DOHH2 (cell line): ENCODE measurements around the gene RUNX1.

Experiments
- EZH2phosphoT487 ChIP-seq: fragments of 200-600 bp; sonication (generic); IDR thresholded peaks from 2 replicates; pipeline ENCODE4 v1.6.1; 2017; ENCODE audit warnings: borderline replicate concordance, mild to moderate bottlenecking, antibody characterized with exemption, low read length, moderate library complexity, mixed read lengths
- TF ChIP-seq, protein P1 (sequence below): fragments of 200-600 bp; sonication (generic); IDR thresholded peaks from one replicate; pipeline ENCODE4 v1.5.1; 2014; ENCODE audit warnings: antibody characterized with exemption, mild to moderate bottlenecking, low read depth, low read length; ENCODE audit not compliant: poor library complexity, severe bottlenecking

DNA sequence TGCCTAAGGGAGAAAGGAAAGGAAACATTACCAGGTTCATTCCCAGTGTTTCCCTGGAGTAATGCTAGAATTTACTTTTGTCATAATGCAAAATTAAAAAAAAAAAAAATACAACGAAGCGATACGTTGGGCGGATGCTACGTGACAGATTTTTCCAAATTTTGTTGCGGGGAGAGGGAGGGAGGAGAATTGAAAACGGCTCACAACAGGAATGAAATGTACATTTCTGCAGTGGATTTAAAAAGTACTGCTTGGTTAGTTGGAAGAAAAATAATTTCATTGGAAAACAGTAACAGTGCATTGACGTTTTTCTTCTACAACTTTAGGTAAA lies 157.5 kb downstream of the RUNX1 start:
- TF ChIP-seq, protein P1, sequence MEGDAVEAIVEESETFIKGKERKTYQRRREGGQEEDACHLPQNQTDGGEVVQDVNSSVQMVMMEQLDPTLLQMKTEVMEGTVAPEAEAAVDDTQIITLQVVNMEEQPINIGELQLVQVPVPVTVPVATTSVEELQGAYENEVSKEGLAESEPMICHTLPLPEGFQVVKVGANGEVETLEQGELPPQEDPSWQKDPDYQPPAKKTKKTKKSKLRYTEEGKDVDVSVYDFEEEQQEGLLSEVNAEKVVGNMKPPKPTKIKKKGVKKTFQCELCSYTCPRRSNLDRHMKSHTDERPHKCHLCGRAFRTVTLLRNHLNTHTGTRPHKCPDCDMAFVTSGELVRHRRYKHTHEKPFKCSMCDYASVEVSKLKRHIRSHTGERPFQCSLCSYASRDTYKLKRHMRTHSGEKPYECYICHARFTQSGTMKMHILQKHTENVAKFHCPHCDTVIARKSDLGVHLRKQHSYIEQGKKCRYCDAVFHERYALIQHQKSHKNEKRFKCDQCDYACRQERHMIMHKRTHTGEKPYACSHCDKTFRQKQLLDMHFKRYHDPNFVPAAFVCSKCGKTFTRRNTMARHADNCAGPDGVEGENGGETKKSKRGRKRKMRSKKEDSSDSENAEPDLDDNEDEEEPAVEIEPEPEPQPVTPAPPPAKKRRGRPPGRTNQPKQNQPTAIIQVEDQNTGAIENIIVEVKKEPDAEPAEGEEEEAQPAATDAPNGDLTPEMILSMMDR: no peak
- no peak for TF ChIP-seq EZH2phosphoT487
